OCI-M2 (cell line): ENCODE results near the gene GRK1.
"Not testable (repeated sequence)": the region's sequence is repeated elsewhere in the genome, so short reads cannot be mapped to it uniquely, and the experiment has no call there.

Experiments used
- DNase-seq: peaks from one replicate; lab custom pipeline; 2025; ENCODE audit not compliant: unreplicated experiment; lab: John Stamatoyannopoulos, UW

The GRK1 gene

DNA sequence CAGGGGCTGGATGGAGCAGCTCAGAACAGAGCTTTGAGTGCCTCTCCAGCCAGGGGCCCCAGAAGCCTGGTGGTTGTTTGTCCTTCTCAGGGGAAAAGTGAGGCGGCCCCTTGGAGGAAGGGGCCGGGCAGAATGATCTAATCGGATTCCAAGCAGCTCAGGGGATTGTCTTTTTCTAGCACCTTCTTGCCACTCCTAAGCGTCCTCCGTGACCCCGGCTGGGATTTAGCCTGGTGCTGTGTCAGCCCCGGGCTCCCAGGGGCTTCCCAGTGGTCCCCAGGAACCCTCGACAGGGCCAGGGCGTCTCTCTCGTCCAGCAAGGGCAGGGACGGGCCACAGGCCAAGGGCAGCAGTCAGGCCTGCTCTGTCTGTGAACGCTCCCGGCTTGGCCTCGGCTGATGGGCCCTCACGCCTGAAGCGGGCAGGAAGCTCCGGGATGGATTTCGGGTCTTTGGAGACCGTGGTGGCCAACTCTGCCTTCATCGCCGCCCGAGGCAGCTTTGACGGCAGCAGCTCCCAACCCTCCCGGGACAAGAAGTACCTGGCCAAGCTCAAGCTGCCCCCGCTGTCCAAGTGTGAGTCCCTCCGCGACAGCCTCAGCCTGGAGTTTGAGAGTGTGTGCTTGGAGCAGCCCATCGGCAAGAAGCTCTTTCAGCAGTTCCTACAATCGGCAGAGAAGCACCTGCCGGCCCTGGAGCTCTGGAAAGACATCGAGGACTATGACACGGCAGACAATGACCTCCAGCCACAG lies at the start of gene GRK1:
Gene GRK1 (plus strand): TSS at position 269 of the 751 bp plus-strand sequence. CDS start 168 bp downstream, at position 437.
- DNase-seq: no peak

DNA sequence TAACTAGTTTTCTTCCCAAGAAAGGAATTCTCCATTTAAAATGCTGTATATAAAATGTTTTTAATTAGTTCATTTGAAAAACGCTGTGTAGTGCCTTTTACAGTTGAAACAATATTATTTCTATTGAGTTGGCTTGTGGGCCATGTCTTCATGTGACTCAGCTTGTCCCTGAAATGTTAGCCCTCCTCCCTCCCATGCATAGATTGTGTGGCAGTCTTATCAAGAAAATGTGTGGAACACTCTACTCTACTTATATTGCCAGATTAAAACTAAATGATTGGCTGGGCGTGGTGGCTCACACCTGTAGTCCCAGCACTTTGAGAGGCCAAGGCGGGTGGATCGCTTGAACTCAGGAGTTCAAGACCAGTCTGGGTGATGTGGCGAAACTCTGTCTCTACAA lies 49.1 kb upstream of the GRK1 start:
- no peak for DNase-seq

DNA sequence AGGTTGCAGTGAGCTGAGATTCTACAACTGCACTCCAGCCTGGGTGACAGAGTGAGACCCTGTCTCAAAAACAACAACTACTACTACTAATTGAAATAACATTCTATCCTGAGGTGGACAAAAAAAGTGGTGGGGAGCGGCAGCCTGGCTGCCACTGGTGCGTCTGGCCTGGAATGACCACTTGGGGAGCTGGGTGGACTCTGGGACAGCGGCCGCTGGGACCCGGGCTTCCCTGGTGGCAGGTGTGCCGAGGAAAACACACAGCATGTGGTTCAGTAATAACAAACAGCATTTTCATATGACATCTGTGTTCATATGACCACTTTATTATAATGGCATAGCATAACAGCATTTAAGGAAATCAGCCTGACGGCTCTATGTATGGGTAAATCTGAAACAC lies 48.6 kb upstream of the GRK1 start:
- no peak for DNase-seq

DNA sequence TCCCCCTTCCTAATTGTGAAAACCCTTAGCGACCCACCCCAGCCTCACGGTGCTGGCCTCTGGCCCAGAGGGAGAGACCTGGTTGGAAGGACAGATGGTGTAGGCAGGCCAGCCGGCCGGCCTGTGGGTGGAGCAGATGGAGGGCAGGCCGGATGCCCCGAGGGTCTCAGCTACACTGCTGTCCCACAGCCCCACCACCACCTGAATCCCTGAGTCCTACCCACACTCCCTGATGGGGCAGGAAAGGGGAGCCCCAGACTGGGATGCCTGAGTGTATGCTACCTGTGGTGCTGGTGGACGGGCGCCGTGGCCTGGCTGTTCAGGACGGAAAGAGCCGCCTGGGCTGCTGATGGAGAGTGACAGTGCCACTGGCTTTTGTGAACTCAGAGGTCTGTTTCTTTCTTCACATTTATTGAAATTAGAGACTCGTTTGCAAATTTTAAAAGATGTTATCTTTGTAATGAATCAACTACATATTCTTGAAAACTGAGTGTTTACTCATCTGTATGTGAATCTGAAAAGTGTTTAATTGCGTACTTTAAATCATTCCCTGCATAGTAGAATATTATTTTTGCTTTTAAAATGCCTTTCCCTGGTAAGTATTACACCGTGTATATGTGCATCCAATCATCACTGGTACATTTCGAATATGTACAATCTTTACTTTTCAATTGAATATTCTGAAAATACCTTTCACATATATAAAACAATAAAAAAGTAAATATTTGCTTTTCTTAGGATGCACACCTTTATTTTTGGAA lies 46.8 kb upstream of the GRK1 start:
- no peak for DNase-seq

DNA sequence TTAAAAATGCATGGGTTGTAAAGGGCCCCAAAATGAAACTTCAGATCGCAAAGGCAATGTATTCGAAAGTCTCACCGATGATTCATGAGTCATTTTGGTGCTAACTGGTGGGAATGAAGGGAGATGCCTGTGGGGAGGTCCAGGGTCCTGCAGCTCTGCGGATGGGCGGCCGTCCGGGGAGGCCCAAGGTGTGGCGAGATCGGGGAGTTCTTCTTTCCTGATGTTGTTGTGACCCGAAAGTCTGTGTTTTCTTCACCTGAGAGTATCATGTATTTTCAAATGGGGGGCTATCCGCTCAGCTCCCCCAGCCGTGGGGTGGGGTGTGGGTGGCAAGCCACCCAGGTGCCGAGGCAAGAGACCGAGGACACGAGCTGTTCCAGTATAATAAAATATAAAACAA lies 46.0 kb upstream of the GRK1 start:
- no peak for DNase-seq

DNA sequence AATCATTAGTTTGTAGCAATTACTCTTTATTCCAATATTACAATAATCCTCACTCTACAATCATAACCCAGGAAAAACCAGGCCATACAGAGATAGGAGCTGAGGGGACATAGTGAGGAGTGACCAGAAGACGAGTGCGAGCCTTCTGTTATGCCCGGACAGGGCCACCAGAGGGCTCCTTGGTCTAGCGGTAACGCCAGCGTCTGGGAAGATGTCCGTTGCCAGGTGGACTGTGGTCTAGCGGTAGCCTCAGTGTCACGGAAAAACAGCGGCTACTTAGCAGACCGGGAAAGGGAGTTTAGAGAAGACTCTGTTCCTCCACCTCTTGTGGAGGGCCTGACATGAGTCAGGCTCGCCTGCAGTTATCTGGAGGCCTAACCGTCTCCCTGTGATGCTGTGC lies 45.5 kb upstream of the GRK1 start:
- DNase-seq: not testable (repeated sequence)

DNA sequence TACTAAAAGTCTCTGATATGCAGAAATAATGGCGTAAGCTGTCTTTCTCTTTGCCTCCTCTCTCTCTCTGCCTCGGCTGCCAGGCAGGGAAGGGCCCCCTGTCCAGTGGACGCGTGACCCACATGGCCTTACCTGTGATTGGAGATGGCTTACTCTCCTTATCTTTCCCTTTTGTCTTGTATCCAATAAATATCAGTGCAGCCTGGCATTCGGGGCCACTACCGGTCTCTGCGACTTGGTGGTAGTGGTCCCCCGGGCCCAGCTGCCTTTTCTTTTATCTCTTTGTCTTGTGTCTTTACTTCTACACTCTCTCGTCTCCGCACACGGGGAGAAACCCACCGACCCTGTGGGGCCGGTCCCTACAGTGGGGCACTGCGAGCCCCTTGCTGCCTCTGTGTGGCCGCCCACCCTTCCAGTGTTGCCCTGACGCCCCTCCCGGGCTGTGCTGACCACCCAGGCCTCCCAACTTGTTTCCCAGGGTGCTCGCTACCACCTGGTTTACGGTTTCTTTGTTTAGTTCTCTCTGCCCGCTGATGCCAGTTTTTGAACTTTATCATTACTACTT lies 45.0 kb upstream of the GRK1 start:
- DNase-seq: not testable (repeated sequence)

DNA sequence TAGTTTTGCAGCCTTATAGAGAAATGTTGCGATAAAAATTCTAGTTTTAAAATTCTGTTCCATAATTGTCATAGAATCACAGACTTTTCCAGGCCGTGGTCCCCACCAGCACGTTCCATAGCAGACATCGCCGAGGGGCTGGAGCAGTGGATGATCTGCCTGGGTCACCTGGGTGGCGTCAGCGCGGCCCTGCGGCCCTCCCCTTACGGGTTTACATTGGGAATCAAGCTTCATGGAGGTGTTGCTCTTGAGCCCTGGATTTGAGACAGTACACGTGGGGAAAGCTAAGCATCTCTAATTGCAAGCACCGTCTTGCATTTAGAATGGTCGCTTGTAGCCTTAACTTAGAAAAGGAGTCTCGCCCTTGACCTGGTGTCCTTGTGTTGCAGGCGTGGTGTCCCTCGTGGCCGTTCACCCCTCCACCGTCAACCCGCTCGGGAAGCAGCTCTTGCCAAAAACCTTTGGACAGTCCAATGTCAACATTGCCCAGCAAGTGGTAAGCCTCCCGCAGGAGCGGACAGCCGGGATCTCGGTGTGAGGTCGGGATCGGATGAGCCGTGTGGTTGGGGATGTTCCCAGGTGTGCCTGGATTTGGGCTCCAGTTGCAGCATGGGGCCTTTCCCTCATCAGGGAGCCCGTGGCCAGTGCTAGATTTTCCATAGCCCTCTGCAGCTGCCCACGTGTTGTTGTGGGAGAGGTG lies 44.1 kb upstream of the GRK1 start:
- DNase-seq: no peak

DNA sequence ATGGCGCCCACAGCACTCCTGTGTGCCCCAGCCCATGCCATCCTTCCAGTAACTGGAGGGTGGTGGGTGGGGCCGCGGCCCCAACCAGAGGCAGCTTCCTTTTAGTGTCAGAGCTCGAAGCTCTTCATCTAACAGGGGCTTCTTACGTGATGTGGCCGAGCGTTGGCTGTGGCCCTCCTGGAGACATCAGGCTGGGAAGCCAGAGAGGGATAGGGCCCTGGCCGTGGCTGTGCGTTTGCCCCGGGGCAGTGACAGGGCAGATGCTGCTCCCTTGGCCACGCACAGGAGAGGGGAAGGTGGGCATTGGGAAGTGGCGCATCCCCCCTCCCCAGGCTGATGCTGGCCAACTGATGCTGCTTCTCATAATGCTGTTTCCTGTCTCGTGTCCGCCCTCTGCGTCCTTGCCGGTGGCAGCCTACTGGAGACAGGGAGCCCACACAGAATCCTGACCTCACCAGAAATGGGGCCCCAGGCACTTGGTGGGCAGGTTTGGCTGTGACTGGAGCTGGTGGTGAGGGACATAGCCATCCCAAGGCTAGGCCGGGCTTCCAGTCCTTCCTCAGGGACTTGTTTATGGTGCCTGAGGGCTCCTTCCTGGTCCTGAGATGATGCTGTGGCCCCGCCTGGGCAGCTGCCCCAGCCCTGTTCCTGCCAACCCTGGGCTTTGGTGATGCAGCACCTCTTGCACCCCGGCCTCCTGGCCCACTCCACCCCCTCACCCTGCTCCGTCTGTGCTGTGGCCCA lies 43.4 kb upstream of the GRK1 start:
- DNase-seq: no peak

DNA sequence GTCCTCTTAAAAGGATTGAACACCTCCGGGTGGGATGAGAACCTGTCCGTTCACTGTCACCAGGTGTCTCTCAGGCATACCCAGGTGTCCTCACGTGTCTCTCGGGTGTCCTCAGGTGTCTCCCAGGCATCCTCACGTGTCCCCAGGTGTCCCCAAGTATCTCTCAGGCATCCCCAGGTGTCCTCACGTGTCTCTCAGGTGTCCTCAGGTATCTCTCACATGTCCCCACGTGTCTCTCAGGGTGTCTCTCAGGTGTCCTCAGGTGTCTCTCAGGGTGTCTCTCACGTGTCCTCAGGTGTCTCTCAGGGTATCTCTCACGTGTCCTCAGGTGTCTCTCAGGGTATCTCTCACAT lies 42.8 kb upstream of the GRK1 start:
- no peak for DNase-seq

DNA sequence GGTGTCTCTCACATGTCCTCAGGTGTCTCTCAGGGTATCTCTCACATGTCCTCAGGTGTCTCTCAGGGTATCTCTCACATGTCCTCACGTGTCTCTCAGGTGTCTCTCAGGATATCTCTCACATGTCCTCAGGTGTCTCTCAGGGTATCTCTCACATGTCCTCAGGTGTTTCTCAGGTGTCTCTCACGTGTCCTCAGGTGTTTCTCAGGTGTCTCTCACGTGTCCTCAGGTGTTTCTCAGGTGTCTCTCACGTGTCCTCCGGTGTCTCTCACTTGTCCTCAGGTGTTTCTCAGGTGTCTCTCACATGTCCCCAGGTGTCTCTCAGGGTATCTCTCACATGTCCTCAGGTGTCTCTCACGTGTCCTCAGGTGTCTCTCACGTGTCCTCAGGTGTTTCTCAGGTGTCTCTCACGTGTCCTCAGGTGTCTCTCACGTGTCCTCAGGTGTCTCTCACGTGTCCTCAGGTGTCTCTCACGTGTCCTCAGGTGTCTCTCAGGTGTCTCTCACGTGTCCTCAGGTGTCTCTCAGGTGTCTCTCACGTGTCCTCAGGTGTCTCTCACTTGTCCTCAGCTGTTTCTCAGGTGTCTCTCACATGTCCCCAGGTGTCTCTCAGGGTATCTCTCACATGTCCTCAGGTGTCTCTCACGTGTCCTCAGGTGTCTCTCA lies 42.2 kb upstream of the GRK1 start:
- DNase-seq: not testable (repeated sequence)

DNA sequence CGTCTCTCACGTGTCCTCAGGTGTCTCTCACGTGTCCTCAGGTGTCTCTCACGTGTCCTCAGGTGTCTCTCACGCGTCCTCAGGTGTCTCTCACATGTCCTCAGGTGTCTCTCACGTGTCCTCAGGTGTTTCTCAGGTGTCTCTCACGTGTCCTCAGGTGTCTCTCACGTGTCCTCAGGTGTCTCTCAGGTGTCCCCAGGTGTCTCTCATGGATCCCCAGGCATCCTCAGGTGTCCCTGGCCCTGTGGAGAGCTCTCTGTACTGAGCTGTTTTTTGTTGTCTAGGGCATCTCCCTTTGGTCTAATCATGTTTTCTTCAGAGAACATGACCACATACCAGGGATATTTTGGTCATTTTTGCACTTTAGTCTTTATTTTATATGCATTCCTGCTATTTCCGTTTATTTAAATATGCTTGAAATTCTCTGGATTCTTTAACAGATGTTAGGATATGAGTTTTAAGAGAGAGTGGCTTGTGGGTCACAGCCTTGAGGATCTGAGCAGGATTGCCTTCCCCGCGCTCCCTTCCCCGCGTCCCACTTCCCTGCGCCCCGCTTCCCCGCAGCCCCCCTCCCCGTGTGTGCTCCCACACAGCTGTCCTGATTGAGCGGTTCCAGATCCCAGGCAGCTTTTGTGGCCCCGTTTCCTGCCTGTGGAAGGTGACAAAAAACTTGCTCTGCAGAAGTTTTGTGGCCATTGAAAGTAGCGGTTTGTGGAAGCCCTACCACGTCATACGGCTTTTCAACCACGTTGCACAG lies 40.9 kb upstream of the GRK1 start:
- DNase-seq: no peak

DNA sequence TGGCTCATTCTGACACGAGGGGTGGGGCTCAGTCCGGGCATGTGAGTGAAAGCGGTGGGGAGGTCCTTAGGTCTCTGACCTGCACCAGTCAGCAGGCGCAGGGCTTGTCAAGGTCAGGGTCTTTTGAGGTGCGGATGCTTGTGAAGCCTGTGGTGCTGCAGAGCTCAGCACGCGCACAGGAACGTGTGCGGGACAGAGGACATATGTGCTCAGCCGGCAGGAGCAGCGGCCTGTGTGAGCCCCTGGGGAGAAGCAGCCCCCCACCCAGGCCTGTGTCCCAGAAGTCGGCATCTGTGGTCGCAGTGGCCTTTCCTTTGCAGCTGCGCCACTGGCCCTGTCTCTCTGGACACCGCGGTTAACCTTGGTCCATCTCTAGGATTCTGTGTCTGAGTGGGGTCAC lies 39.9 kb upstream of the GRK1 start:
- no peak for DNase-seq

DNA sequence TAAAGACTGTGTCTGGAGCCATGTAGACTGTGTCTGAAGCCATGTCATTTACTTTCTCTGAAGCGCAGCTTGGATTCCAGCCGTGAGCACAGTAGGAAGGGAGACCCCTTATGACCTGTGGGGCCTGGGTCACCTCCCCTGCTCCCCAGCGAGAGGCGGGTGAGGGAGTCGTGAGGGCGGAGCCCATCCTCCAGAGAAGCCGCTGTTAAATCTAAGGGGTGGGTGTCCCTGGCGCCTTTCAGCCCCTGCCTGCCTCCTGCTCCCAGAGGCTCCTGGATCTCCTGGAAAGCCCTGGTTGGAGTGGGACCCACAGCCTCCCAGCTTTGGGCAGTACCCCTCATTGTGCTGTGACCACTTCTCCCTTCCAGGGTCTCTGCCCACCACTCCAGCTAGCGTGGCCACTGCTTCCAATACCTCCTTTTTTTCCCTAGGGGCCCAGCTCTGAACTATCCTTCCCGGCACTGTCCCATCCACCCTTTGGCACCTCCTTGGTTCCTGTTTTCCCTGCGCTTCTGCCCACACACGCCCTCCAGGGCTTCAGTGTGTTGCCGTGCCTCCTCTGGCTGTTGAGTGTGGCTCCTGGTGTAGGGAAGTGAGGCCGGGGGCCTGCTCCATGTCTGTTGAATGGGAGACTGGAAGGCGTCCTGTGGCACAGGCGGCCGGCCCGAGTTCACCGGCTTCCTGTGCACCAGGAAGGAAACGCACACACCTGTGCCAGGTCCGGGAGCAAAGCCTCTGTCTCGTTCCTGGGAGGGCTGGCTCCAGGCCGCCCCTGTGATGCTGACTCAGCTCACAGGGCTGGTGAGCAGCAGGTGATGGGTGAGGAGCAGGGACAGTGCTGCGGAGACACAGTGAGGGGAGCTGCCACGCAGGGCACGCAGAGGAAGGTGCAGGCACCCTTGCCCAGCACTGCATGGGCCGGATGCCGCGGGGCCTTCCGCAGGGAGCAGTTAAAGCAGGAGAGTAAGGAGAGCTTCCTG lies 38.4 kb upstream of the GRK1 start:
- DNase-seq: no peak

DNA sequence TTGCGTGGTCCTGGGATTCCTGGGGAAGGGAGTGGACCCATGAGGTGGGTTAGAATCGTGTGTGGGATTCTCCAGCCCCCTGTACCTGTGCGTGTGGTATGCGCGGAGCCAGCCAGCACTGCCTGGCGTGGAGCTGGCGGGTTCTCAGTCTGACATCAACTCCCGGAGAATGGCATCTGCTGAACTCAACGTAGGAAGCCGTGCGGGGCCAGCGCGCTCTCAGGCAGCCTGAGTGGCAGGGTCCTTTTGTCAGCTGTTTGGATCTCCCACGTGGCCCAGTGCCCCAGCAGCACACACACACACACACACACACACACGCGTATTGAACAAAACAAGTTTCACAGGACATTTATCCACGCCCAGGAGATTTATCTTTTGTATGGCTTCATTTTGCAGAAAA lies 37.2 kb upstream of the GRK1 start:
- no peak for DNase-seq

DNA sequence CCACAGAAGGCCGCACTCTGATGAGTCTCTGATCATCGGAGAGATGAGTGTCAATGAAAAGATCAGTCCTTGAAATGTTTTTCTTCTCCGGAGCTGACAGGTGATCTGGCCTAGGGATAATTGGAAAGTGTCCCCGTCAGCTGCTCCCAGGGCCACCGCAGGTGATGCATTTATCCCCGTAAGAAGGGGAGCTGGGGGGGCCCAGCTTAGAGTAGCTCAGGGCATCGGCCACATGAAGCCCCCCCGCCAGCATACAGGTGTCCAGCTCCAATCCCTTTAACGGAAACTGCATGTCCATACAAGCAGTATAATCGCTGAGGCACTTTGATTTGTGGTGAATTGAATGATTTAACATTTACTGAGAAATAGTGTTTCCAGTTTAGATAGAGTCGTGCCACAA lies 36.7 kb upstream of the GRK1 start:
- DNase-seq: no peak

DNA sequence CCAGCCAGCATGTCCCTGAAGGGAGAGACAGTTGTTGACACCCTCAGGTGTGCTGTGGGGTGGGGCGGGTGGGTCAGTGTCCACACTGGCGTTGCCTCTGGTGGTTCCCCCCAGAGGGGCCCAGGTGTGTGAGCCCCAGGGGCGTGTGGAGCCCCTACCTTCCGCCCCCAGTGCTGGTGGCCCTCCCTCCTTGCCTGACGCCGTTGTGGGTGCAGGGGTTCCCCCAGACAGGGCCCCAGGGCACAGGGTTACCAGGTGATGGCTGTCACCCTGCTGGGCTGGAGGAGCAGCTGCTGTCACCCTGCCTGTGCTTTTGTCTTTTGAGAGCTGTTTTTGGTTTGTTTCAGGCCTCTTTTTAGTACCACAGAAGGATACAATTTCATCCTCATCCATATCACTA lies 36.2 kb upstream of the GRK1 start:
- DNase-seq: no peak

DNA sequence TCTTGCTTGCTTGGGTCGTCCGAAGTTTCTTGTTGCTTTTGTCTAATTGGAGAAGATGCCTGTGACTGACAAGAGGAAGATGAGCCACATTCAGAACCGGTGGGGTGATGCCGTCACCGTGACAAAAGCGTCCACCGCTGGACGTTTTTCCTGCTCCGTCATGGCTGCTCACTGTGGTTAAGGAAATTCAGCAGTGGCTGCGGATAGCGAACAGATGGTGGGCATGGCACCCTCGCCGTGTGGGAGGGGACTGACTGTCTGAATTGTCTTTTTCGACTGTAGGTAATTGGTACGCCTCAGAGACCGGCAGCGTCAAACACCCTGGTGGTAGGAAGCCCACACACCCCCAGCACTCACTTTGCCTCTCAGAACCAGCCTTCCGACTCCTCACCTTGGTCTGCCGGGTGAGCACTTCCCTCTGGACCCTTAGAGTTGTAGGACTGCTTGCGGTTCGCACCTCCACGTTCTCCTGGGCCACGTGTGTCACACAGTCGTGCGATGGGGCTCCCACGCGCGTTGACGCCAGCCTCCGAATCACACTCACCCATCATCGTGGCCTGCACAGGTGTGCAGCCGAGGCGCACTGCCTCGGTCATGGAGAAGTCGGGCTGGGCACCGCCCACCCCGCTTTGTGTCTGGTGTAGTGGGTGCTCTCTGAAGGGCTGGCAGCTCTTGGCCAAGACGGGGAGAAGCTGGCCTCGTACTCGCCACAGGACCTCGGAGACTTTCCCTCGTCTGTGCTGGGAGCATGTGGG lies 35.5 kb upstream of the GRK1 start:
- no peak for DNase-seq
